Activated CD4-positive, alpha-beta T cell treated with anti-CD3 and anti-CD28 coated beads for 24 hours (primary cell): Measurements from ENCODE around the gene SDR42E1.
"Not testable (repeated sequence)": the region's sequence is repeated elsewhere in the genome, so short reads cannot be mapped to it uniquely, and the experiment has no call there.

Experiments
- DNase-seq, 2 donors: peaks; one replicate each; pipeline ENCODE4 v3.0.0-alpha.2; 2020; ENCODE audit warnings: low read depth in 2 of 2

SDR42E1 gene

GRCh38 chr16:82005027-82005830 lies 6.0 kb downstream of the SDR42E1 start:
- DNase-seq = no peak

- DNase-seq = no peak
These were observed 6.7 kb downstream of the SDR42E1 start for GRCh38 chr16:82004601-82005000.

GRCh38 chr16:82002831-82003230 lies 8.4 kb downstream of the SDR42E1 start:
- no peak for DNase-seq

GRCh38 chr16:81997738-81998137 lies 13.5 kb downstream of the SDR42E1 start:
- no peak for DNase-seq

- no peak for DNase-seq
These were observed 14.4 kb downstream of the SDR42E1 start for GRCh38 chr16:81996664-81997509.

GRCh38 chr16:81995651-81996050 lies 15.6 kb downstream of the SDR42E1 start:
- no peak for DNase-seq

GRCh38 chr16:81994485-81994884 lies 16.8 kb downstream of the SDR42E1 start:
- no peak for DNase-seq

- DNase-seq = no peak
These were observed 18.4 kb downstream of the SDR42E1 start for GRCh38 chr16:81992859-81993258.

GRCh38 chr16:81987706-81988105 lies 23.6 kb downstream of the SDR42E1 start:
- DNase-seq = no peak

GRCh38 chr16:81987121-81987520 lies 24.1 kb downstream of the SDR42E1 start:
- DNase-seq = no peak

GRCh38 chr16:81977335-81977942 lies 33.8 kb downstream of the SDR42E1 start:
- not testable (repeated sequence) for DNase-seq

- no peak for DNase-seq
These were observed 35.6 kb downstream of the SDR42E1 start for GRCh38 chr16:81975637-81976036.

GRCh38 chr16:81973737-81974136 lies 37.5 kb downstream of the SDR42E1 start:
- no peak for DNase-seq

GRCh38 chr16:81971853-81972252 lies 39.4 kb downstream of the SDR42E1 start:
- no peak for DNase-seq

- no peak for DNase-seq
These were observed 43.9 kb downstream of the SDR42E1 start for GRCh38 chr16:81967358-81967757.

GRCh38 chr16:81964808-81965207 lies 46.5 kb downstream of the SDR42E1 start:
- no peak for DNase-seq

GRCh38 chr16:81956213-81956948 lies 54.9 kb downstream of the SDR42E1 start:
- no peak for DNase-seq

- DNase-seq = no peak
These were observed 59.7 kb downstream of the SDR42E1 start for GRCh38 chr16:81951564-81951963.

- no peak for DNase-seq
These were observed 65.1 kb downstream of the SDR42E1 start for GRCh38 chr16:81946206-81946605.

- no peak for DNase-seq
These were observed 65.6 kb downstream of the SDR42E1 start for GRCh38 chr16:81945665-81946064.

- no peak for DNase-seq
These were observed 69.2 kb downstream of the SDR42E1 start for GRCh38 chr16:81942007-81942601.
